GM23338 (cell line): ENCODE results near the gene MFSD2B. TPM values are rescaled to one million over a fixed set of nuclear protein-coding genes. Genes with fewer than 3 reads are reported as not detected.
"Not testable (repeated sequence)": the region's sequence is repeated elsewhere in the genome, so short reads cannot be mapped to it uniquely, and the experiment has no call there.

Experiments used
- ATAC-seq: fragments of 200-7000 bp; cut with Tn5 transposase; 3 replicates; pipeline ENCODE4 v1.9.1; 2020
- DNase-seq: peaks from one replicate; pipeline ENCODE4 v3.0.0-alpha.2; 2015; ENCODE audit warnings: low spot score
- H2AFZ ChIP-seq: fragments of 200-600 bp; sonication (generic); 2 replicates; pipeline ENCODE4 v1.8.0; 2016; ENCODE audit warnings: antibody characterized with exemption, mild to moderate bottlenecking, moderate library complexity
- H3F3A ChIP-seq: fragments of 200-600 bp; sonication (generic); replicated peaks from 2 replicates; pipeline ENCODE4 v1.8.0; 2017; ENCODE audit warnings: antibody characterized with exemption, mixed run types, low read depth
- H3K27ac ChIP-seq: fragments of 200-600 bp; sonication (generic); 2 replicates; pipeline ENCODE4 v1.6.1; 2016; ENCODE audit warnings: low read depth
- H3K27me3 ChIP-seq: fragments of 200-600 bp; sonication (generic); 2 replicates; pipeline ENCODE4 v1.8.0; 2016; ENCODE audit warnings: mild to moderate bottlenecking, mixed run types, moderate library complexity; ENCODE audit not compliant: insufficient read depth
- H3K36me3 ChIP-seq: fragments of 200-600 bp; sonication (generic); 2 replicates; pipeline ENCODE4 v1.8.0; 2016; ENCODE audit warnings: mild to moderate bottlenecking; ENCODE audit not compliant: insufficient read depth
- H3K4me1 ChIP-seq: fragments of 200-600 bp; sonication (generic); 2 replicates; pipeline ENCODE4 v1.8.0; 2016; ENCODE audit warnings: mild to moderate bottlenecking, moderate library complexity; ENCODE audit not compliant: insufficient read depth
- H3K4me2 ChIP-seq: fragments of 200-600 bp; sonication (generic); 2 replicates; pipeline ENCODE4 v1.7.1; 2017; ENCODE audit warnings: mixed run types
- H3K4me3 ChIP-seq: fragments of 200-600 bp; sonication (generic); 2 replicates; pipeline ENCODE4 v1.6.1; 2016; ENCODE audit warnings: mixed run types
- H3K79me2 ChIP-seq: fragments of 200-600 bp; sonication (generic); replicated peaks from 2 replicates; pipeline ENCODE4 v1.8.0; 2017; ENCODE audit warnings: mild to moderate bottlenecking; ENCODE audit not compliant: insufficient read depth
- H3K9me2 ChIP-seq: fragments of 200-600 bp; sonication (generic); 2 replicates; pipeline ENCODE4 v1.8.0; 2017; ENCODE audit not compliant: insufficient read depth
- H4K20me1 ChIP-seq: fragments of 200-600 bp; sonication (generic); replicated peaks from 2 replicates; pipeline ENCODE4 v1.8.0; 2017; ENCODE audit warnings: mild to moderate bottlenecking; ENCODE audit not compliant: insufficient read depth
- H3K27ac Mint-ChIP-seq: 2 replicates; pipeline ENCODE4 v1.8.0; 2020; ENCODE audit warnings: inconsistent platforms, mild to moderate bottlenecking, moderate library complexity, mixed read lengths
- H3K27me3 Mint-ChIP-seq: 3 replicates; pipeline ENCODE4 v1.8.0; 2022; ENCODE audit warnings: low read depth, mild to moderate bottlenecking, moderate library complexity, mixed read lengths, inconsistent platforms; ENCODE audit not compliant: insufficient read depth, poor library complexity
- H3K36me3 Mint-ChIP-seq: 3 replicates; pipeline ENCODE4 v1.8.0; 2021; ENCODE audit warnings: low read depth, mild to moderate bottlenecking, inconsistent platforms, moderate library complexity, mixed read lengths
- H3K4me1 Mint-ChIP-seq: 3 replicates; pipeline ENCODE4 v1.8.0; 2020; ENCODE audit warnings: mild to moderate bottlenecking, inconsistent platforms, mixed read lengths
- H3K4me3 Mint-ChIP-seq: 3 replicates; pipeline ENCODE4 v1.8.0; 2021; ENCODE audit warnings: moderate library complexity, mild to moderate bottlenecking, inconsistent platforms, mixed read lengths
- H3K9me3 Mint-ChIP-seq: 3 replicates; pipeline ENCODE4 v1.8.0; 2020; ENCODE audit warnings: moderate library complexity, mild to moderate bottlenecking, inconsistent platforms, mixed read lengths
- EZH2 ChIP-seq: fragments of 200-600 bp; sonication (generic); IDR thresholded peaks from one replicate; pipeline ENCODE4 v1.8.0; 2017; ENCODE audit warnings: antibody characterized with exemption, mild to moderate bottlenecking, low read depth; ENCODE audit not compliant: unreplicated experiment
- EZH2phosphoT487 ChIP-seq: fragments of 200-600 bp; sonication (generic); IDR thresholded peaks from one replicate; pipeline ENCODE4 v1.8.1; 2018; ENCODE audit warnings: antibody characterized with exemption; ENCODE audit not compliant: unreplicated experiment
- NANOG ChIP-seq: IDR thresholded peaks from 2 replicates; pipeline ENCODE4 v1.6.1; 2016; ENCODE audit warnings: antibody characterized with exemption, borderline replicate concordance
- STAT1 ChIP-seq: IDR thresholded peaks from one replicate; pipeline ENCODE4 v1.6.1; 2016; ENCODE audit warnings: antibody characterized with exemption; ENCODE audit not compliant: unreplicated experiment
- ZNF114 ChIP-seq: fragments of 250-450 bp; sonication (Bioruptor Pico); IDR thresholded peaks from 2 replicates; pipeline ENCODE4 v1.5.0; 2020; ENCODE audit warnings: mild to moderate bottlenecking, moderate library complexity
- ZNF331 ChIP-seq: fragments of 250-450 bp; sonication (Bioruptor Pico); IDR thresholded peaks from 2 replicates; pipeline ENCODE4 v1.5.0; 2020; ENCODE audit warnings: low read depth, mild to moderate bottlenecking, moderate library complexity
- polyA plus RNA-seq: library from polyadenylated mRNA; unstranded; fragments of >200 nt; fragmentation: Nextera tagmentation; extraction: Ambion mirVana; gene quantifications from 2 replicates; pipeline ENCODE4 v1.2.1, GENCODE V29; 2016
- total RNA-seq: library from RNA; depleted of rRNA; stranded (reverse); fragments of >200 nt; shearing (Covaris generic); gene quantifications from 2 replicates; pipeline ENCODE4 v1.2.3, GENCODE V29; 2014
- TF ChIP-seq, protein P1 (sequence below): IDR thresholded peaks from 2 replicates; pipeline ENCODE4 v1.6.1; 2016; ENCODE audit warnings: antibody characterized with exemption
- TF ChIP-seq, protein P2 (sequence below), 2 experiments: fragments of 200-600 bp in 1 of 2; sonication (generic) in 1 of 2; conservative IDR thresholded peaks; 2 replicates each; pipeline versions ENCODE4 v1.5.1 to v1.6.1; 2016 to 2017; ENCODE audit warnings: antibody characterized with exemption in 2 of 2, low read depth in 2 of 2, mild to moderate bottlenecking in 2 of 2, moderate library complexity in 1 of 2
- TF ChIP-seq, protein P3 (sequence below): IDR thresholded peaks from one replicate; pipeline ENCODE4 v1.6.1; 2018; ENCODE audit warnings: antibody characterized with exemption; ENCODE audit not compliant: unreplicated experiment

The MFSD2B gene
- total and polyA plus RNA-seq, 2 experiments from 2014 or later, result 0.21 to 2.3 TPM

DNA sequence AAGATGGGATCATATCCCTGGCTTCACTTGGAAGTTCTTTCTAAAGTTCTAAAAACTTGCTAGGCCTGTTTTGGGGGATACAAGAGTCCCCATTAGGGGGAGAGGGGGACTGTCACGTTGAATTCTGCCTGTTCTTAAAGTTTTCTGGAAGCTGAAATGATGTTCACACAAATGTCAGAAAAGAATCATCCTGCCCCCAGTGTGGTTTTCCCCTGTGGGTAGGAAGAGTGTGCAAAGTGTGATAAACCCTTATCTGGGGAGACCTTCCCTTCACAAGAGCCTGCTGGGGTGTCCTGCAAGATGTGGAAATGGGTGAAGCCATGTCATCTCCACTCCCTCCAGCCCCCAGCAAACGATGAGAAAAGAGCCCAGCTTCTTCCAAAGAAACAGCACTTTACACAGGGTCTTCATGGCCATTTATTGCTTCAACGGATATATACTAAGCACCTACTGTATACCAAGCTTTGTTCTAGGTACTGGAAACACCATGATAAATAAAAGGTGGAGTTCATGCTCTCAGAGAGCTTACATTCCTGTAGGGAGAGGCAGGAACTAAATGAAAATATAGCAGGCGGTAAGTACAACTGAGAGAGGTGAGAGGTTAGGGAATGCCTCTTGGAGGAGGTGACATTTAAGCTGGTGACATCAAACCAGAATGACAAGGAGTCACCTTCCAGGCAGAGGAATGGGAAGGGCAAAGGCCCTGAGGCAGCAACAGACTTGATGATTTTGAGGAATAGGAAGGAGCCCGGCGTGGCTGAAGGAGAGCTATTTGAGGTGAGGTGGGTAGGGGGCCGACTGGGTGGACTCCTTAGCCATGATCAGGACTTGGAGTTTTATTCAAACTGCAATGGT is 1.6 kb downstream of the MFSD2B start (continued):
- TF ChIP-seq, protein P1, sequence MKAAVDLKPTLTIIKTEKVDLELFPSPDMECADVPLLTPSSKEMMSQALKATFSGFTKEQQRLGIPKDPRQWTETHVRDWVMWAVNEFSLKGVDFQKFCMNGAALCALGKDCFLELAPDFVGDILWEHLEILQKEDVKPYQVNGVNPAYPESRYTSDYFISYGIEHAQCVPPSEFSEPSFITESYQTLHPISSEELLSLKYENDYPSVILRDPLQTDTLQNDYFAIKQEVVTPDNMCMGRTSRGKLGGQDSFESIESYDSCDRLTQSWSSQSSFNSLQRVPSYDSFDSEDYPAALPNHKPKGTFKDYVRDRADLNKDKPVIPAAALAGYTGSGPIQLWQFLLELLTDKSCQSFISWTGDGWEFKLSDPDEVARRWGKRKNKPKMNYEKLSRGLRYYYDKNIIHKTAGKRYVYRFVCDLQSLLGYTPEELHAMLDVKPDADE, result no peak
- TF ChIP-seq EZH2 (no peak), ZNF114 (CRISPR knock-in tag) (no peak), STAT1 (no peak), ZNF331 (CRISPR knock-in tag) (no peak), EZH2phosphoT487 (no peak), NANOG (no peak)
- TF ChIP-seq, protein P2, sequence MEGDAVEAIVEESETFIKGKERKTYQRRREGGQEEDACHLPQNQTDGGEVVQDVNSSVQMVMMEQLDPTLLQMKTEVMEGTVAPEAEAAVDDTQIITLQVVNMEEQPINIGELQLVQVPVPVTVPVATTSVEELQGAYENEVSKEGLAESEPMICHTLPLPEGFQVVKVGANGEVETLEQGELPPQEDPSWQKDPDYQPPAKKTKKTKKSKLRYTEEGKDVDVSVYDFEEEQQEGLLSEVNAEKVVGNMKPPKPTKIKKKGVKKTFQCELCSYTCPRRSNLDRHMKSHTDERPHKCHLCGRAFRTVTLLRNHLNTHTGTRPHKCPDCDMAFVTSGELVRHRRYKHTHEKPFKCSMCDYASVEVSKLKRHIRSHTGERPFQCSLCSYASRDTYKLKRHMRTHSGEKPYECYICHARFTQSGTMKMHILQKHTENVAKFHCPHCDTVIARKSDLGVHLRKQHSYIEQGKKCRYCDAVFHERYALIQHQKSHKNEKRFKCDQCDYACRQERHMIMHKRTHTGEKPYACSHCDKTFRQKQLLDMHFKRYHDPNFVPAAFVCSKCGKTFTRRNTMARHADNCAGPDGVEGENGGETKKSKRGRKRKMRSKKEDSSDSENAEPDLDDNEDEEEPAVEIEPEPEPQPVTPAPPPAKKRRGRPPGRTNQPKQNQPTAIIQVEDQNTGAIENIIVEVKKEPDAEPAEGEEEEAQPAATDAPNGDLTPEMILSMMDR (conservative IDR thresholded peaks at IDR 0.05; ENCODE audit: low read depth in 2 of 2), result no peak
- TF ChIP-seq, protein P3, sequence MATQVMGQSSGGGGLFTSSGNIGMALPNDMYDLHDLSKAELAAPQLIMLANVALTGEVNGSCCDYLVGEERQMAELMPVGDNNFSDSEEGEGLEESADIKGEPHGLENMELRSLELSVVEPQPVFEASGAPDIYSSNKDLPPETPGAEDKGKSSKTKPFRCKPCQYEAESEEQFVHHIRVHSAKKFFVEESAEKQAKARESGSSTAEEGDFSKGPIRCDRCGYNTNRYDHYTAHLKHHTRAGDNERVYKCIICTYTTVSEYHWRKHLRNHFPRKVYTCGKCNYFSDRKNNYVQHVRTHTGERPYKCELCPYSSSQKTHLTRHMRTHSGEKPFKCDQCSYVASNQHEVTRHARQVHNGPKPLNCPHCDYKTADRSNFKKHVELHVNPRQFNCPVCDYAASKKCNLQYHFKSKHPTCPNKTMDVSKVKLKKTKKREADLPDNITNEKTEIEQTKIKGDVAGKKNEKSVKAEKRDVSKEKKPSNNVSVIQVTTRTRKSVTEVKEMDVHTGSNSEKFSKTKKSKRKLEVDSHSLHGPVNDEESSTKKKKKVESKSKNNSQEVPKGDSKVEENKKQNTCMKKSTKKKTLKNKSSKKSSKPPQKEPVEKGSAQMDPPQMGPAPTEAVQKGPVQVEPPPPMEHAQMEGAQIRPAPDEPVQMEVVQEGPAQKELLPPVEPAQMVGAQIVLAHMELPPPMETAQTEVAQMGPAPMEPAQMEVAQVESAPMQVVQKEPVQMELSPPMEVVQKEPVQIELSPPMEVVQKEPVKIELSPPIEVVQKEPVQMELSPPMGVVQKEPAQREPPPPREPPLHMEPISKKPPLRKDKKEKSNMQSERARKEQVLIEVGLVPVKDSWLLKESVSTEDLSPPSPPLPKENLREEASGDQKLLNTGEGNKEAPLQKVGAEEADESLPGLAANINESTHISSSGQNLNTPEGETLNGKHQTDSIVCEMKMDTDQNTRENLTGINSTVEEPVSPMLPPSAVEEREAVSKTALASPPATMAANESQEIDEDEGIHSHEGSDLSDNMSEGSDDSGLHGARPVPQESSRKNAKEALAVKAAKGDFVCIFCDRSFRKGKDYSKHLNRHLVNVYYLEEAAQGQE, result no peak

DNA sequence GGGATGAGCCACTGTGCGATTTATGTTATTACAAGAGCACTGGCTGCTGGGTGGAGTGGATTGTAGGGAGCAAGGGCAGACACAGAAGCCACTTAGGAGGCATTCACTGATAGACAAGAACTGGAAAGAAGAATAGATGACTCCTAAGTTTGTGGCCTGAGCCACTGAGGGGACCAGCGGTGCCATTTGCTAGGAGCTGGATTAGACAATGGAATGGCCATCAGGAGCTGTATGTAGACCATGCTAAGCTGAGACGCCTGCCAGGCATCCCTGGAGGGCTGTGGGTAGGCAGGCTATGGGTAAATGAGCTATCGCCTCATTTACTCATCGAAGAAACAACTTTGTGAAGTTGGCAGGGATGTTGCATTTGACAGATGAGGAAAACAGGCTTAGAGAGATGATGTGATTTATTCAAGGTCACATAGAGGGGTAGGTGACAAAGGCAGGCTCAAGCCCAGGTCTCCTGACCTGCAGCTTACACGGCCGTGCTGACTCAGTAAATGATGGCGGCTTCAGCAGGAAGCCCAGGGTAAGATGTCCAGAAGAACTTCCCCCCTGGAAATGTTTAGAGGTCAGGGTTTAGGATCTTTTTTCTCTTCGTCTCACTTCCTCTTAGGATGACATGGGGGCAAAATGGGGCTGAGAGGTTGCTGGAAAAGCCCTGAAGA is 2.8 kb downstream of the MFSD2B start:
- no peak overlapping the region for H2AFZ ChIP-seq
- peaks cover 22% of the 10 kb centered on the region for H3K4me1 Mint-ChIP-seq
- H3K9me2 ChIP-seq, result no peaks in the 10 kb centered on the region
- H3K36me3 ChIP-seq, result no peaks in the 10 kb centered on the region
- no peaks in the 10 kb centered on the region for H3K36me3 Mint-ChIP-seq
- TF ChIP-seq, protein P3, result no peak
- TF ChIP-seq ZNF331 (CRISPR knock-in tag) (no peak), ZNF114 (CRISPR knock-in tag) (no peak), NANOG (no peak), STAT1 (no peak)
- H3K27me3 ChIP-seq, result peaks cover 14% of the 10 kb centered on the region
- no peak overlapping the region for H3K27ac Mint-ChIP-seq
- ATAC-seq (no peak), DNase-seq (no peak)
- H3K27me3 Mint-ChIP-seq, result peaks cover 15% of the 10 kb centered on the region
- H3K79me2 ChIP-seq, result no peaks in the 10 kb centered on the region
- H3K9me3 Mint-ChIP-seq, result no peaks in the 10 kb centered on the region
- H3K4me2 ChIP-seq, result no peak overlapping the region
- no peak overlapping the region for H3K4me3 ChIP-seq
- H4K20me1 ChIP-seq, result no peaks in the 10 kb centered on the region
- H3K4me1 ChIP-seq, result peaks cover 18% of the 10 kb centered on the region
- H3F3A ChIP-seq, result peaks cover 11% of the 10 kb centered on the region; the same call in 1 of the 2 replicates
- no peak overlapping the region for H3K4me3 Mint-ChIP-seq
- H3K27ac ChIP-seq, result no peak overlapping the region

DNA sequence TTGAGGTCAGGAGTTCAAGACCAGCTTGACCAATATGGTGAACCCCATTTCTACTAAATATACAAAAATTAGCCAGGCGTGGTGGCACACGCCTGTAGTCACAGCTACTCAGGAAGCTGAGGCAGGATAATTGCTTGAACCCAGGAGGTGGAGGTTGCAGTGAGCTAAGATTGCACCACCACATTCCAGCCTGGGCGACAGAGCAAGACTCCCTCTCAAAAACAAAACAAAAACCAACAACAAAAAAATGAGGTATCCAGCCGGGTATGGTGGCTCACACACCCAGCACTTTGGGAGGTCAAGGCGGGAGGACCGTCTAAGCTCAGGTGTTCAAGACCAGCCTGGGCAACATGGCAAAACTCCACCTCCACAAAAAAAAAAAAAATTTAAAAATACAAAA is 5.0 kb downstream of the MFSD2B start:
- not testable (repeated sequence) for DNase-seq, H3K9me2 ChIP-seq, H3K36me3 ChIP-seq, H3K36me3 Mint-ChIP-seq, H3K27ac Mint-ChIP-seq, H3K4me3 Mint-ChIP-seq, H3K4me3 ChIP-seq, H2AFZ ChIP-seq, H3K4me2 ChIP-seq, H4K20me1 ChIP-seq, H3F3A ChIP-seq, H3K79me2 ChIP-seq, ATAC-seq, H3K27me3 ChIP-seq, H3K9me3 Mint-ChIP-seq, H3K27ac ChIP-seq
- peaks cover 26% of the 10 kb centered on the region for H3K4me1 Mint-ChIP-seq
- peaks cover 13% of the 10 kb centered on the region for H3K27me3 Mint-ChIP-seq
- peaks cover 16% of the 10 kb centered on the region for H3K4me1 ChIP-seq
